Lower leg skin (tissue), 3 donors: ENCODE measurements around the gene KIF18B.

ENCODE experiments used
- CTCF ChIP-seq, 3 donors: fragments of 450-650 bp; IDR thresholded peaks; one replicate each; pipeline ENCODE4 v1.5.1; 2016; ENCODE audit warnings: antibody characterized with exemption in 3 of 3, mild to moderate bottlenecking in 3 of 3, moderate library complexity in 2 of 3
- POLR2A ChIP-seq, 2 donors: fragments of 450-650 bp; IDR thresholded peaks; one replicate each; pipeline ENCODE4 v1.6.1; 2016 to 2017; ENCODE audit warnings: antibody characterized with exemption in 2 of 2, mild to moderate bottlenecking in 1 of 2, moderate library complexity in 1 of 2

GRCh38 chr17:44967907-44968224, 20.3 kb upstream of the KIF18B start:
- TF ChIP-seq CTCF (IDR thresholded peaks at IDR 0.05) (no peak), POLR2A (IDR thresholded peaks at IDR 0.05) (no peak)
